Liver (tissue), 9 donors: ENCODE results near the gene NELFCD. TPM values are rescaled to one million over a fixed set of nuclear protein-coding genes. Genes with fewer than 3 reads are reported as not detected.
A peak's percentile ranks its signal among the peaks of the same experiment; 100 is the strongest.

Experiments
- DNase-seq: peaks from one replicate; pipeline ENCODE4 v3.0.0-alpha.2; 2017; ENCODE audit warnings: low spot score
- H3K27ac ChIP-seq, 2 donors: one replicate each; pipeline ENCODE4 v1.7.0; 2013; ENCODE audit warnings: inconsistent platforms in 2 of 2, low read length in 2 of 2, control low read depth in 1 of 2, low read depth in 1 of 2, mild to moderate bottlenecking in 1 of 2
- H3K27me3 ChIP-seq, 4 donors: one replicate each; pipeline versions ENCODE4 v1.6.1 to v1.7.0; 2013; ENCODE audit warnings: low read length in 3 of 4, inconsistent platforms in 1 of 4, mild to moderate bottlenecking in 1 of 4, moderate library complexity in 1 of 4; ENCODE audit not compliant: control insufficient read depth in 4 of 4, insufficient read depth in 4 of 4
- H3K36me3 ChIP-seq, 4 donors: one replicate each; pipeline versions ENCODE4 v1.6.1 to v1.7.0; 2013; ENCODE audit warnings: low read length in 3 of 4, mild to moderate bottlenecking in 3 of 4, low read depth in 1 of 4, moderate library complexity in 1 of 4; ENCODE audit not compliant: control insufficient read depth in 4 of 4, insufficient read depth in 3 of 4
- H3K4me1 ChIP-seq, 4 donors: one replicate each; pipeline versions ENCODE4 v1.6.1 to v1.7.0; 2013; ENCODE audit warnings: low read length in 3 of 4, mild to moderate bottlenecking in 3 of 4, moderate library complexity in 1 of 4; ENCODE audit not compliant: control insufficient read depth in 4 of 4, insufficient read depth in 4 of 4
- H3K4me3 ChIP-seq, 3 donors: one replicate each; pipeline versions ENCODE4 v1.6.1 to v1.7.0; 2013; ENCODE audit warnings: low read length in 3 of 3, control low read depth in 1 of 3, low read depth in 1 of 3, mild to moderate bottlenecking in 1 of 3
- H3K9ac ChIP-seq, 2 donors: one replicate each; pipeline ENCODE4 v1.7.0; 2013; ENCODE audit warnings: low read length in 2 of 2, mild to moderate bottlenecking in 2 of 2, moderate library complexity in 2 of 2, control low read depth in 1 of 2, low read depth in 1 of 2
- H3K9me3 ChIP-seq, 4 donors: one replicate each; pipeline versions ENCODE4 v1.6.1 to v1.7.0; 2013; ENCODE audit warnings: low read length in 3 of 4; ENCODE audit not compliant: control insufficient read depth in 4 of 4
- EGR1 ChIP-seq, 2 donors: IDR thresholded peaks; 2 replicates each; pipeline ENCODE4 v1.6.1; 2016 to 2018; ENCODE audit warnings: antibody characterized with exemption in 2 of 2, low read depth in 2 of 2
- GABPA ChIP-seq, 2 donors: IDR thresholded peaks in 1 of 2; conservative IDR thresholded peaks in 1 of 2; 2 replicates each; pipeline ENCODE4 v1.6.1; 2016; ENCODE audit warnings: antibody characterized with exemption in 2 of 2, mild to moderate bottlenecking in 1 of 2, moderate library complexity in 1 of 2
- HNF4A ChIP-seq, 2 donors: conservative IDR thresholded peaks; 2 replicates each; pipeline ENCODE4 v1.6.1; 2016; ENCODE audit warnings: antibody characterized with exemption in 2 of 2, mild to moderate bottlenecking in 2 of 2
- HNF4G ChIP-seq: IDR thresholded peaks from 2 replicates; pipeline ENCODE4 v1.6.1; 2016; ENCODE audit warnings: antibody characterized with exemption
- JUND ChIP-seq, 2 donors: IDR thresholded peaks; 2 replicates each; pipeline ENCODE4 v1.6.1; 2016; ENCODE audit warnings: antibody characterized with exemption in 2 of 2
- NR2F2 ChIP-seq: IDR thresholded peaks from 2 replicates; pipeline ENCODE4 v1.6.1; 2016; ENCODE audit warnings: antibody characterized with exemption
- RAD21 ChIP-seq, 2 donors: IDR thresholded peaks; 2 replicates each; pipeline ENCODE4 v1.6.1; 2016; ENCODE audit warnings: antibody characterized with exemption in 2 of 2, mild to moderate bottlenecking in 2 of 2
- REST ChIP-seq: IDR thresholded peaks from 2 replicates; pipeline ENCODE4 v1.6.1; 2016; ENCODE audit warnings: antibody characterized with exemption, mild to moderate bottlenecking
- RXRA ChIP-seq, 2 donors: IDR thresholded peaks; 2 replicates each; pipeline ENCODE4 v1.6.1; 2017 to 2018; ENCODE audit warnings: antibody characterized with exemption in 2 of 2, mild to moderate bottlenecking in 1 of 2
- SP1 ChIP-seq: IDR thresholded peaks from 2 replicates; pipeline ENCODE4 v1.6.1; 2018; ENCODE audit warnings: antibody characterized with exemption, mild to moderate bottlenecking
- TAF1 ChIP-seq: conservative IDR thresholded peaks from 2 replicates; pipeline ENCODE4 v1.6.1; 2016; ENCODE audit warnings: antibody characterized with exemption, mild to moderate bottlenecking
- YY1 ChIP-seq: IDR thresholded peaks from 2 replicates; pipeline ENCODE4 v1.6.1; 2016; ENCODE audit warnings: antibody characterized with exemption, mild to moderate bottlenecking
- WGBS: extraction: QIAGEN DNeasy Blood & Tissue Kit; methylation state at CpG from one replicate; pipeline ENCODE4 v1.1.7; 2013; 5-methylcytosine and 5-hydroxymethylcytosine counted together
- polyA plus RNA-seq, 2 donors: library from polyadenylated mRNA; stranded (reverse) in 1 of 2; unstranded in 1 of 2; fragments of 200-250 nt in 1 of 2; fragments of >200 nt in 1 of 2; fragmentation: Nextera tagmentation in 1 of 2; extraction: Ambion mirVana in 1 of 2; gene quantifications; one replicate each; pipeline versions ENCODE4 v1.2.1 to v1.2.3, GENCODE V29; 2013 to 2015
- total RNA-seq, 2 donors: library from RNA; depleted of rRNA; stranded (reverse); fragments of >200 nt; gene quantifications; one replicate each; pipeline ENCODE4 v1.2.3, GENCODE V29; 2014
- TF ChIP-seq, protein P1 (sequence below): fragments of 150-350 bp; IDR thresholded peaks from 2 replicates; pipeline ENCODE4 v1.5.1; 2017; ENCODE audit warnings: improper control_type of control experiment, low read depth, low read length; ENCODE audit not compliant: missing input control
- TF ChIP-seq, protein P2 (sequence below): IDR thresholded peaks from 2 replicates; pipeline ENCODE4 v1.6.1; 2016; ENCODE audit warnings: antibody characterized with exemption
- TF ChIP-seq, protein P3 (sequence below): IDR thresholded peaks from 2 replicates; pipeline ENCODE4 v1.6.1; 2016; ENCODE audit warnings: antibody characterized with exemption
- donor health status: healthy.
- donor health status: healthy.
- donor health status: healthy.
- donor health status: healthy.
- donor health status: healthy.

The NELFCD gene
- total and polyA plus RNA-seq, 4 donors, result 28.1 to 39.8 (median 37.0) TPM

- Histone ChIP-seq H3K27ac (peak overlapping the region in 1 of 2 donors; percentile 77), H3K4me3 (peak overlapping the region in 2 of 3 donors; percentile 67), H3K9ac (peak overlapping the region; percentile 54 to 62), H3K9me3 (no peaks in the 10 kb centered on the region), H3K4me1 (peaks cover 3 to 18% (median 17%) of the 10 kb centered on the region in 4 donors), H3K36me3 (peaks cover 12 to 45% (median 43%) of the 10 kb centered on the region in 4 donors), H3K27me3 (no peaks in the 10 kb centered on the region)
- no peak for DNase-seq
- TF ChIP-seq, protein P1, sequence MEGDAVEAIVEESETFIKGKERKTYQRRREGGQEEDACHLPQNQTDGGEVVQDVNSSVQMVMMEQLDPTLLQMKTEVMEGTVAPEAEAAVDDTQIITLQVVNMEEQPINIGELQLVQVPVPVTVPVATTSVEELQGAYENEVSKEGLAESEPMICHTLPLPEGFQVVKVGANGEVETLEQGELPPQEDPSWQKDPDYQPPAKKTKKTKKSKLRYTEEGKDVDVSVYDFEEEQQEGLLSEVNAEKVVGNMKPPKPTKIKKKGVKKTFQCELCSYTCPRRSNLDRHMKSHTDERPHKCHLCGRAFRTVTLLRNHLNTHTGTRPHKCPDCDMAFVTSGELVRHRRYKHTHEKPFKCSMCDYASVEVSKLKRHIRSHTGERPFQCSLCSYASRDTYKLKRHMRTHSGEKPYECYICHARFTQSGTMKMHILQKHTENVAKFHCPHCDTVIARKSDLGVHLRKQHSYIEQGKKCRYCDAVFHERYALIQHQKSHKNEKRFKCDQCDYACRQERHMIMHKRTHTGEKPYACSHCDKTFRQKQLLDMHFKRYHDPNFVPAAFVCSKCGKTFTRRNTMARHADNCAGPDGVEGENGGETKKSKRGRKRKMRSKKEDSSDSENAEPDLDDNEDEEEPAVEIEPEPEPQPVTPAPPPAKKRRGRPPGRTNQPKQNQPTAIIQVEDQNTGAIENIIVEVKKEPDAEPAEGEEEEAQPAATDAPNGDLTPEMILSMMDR, result no peak
- TF ChIP-seq NR2F2, result no peak
- TF ChIP-seq HNF4A (conservative IDR thresholded peaks at IDR 0.05), result no peak
- TF ChIP-seq, protein P2, sequence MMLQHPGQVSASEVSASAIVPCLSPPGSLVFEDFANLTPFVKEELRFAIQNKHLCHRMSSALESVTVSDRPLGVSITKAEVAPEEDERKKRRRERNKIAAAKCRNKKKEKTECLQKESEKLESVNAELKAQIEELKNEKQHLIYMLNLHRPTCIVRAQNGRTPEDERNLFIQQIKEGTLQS, result no peak
- TF ChIP-seq REST, result no peak
- TF ChIP-seq JUND (IDR thresholded peaks at IDR 0.05), result no peak
- TF ChIP-seq RAD21 (IDR thresholded peaks at IDR 0.05), result no peak
- TF ChIP-seq GABPA (IDR thresholded peaks at IDR 0.05 in 1 of 2, conservative IDR thresholded peaks at IDR 0.05 in 1 of 2), result no peak
- TF ChIP-seq, protein P3, sequence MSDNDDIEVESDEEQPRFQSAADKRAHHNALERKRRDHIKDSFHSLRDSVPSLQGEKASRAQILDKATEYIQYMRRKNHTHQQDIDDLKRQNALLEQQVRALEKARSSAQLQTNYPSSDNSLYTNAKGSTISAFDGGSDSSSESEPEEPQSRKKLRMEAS, result no peak
- TF ChIP-seq TAF1, result no peak
- no peak for TF ChIP-seq RXRA (IDR thresholded peaks at IDR 0.05)
- TF ChIP-seq SP1, result no peak
- WGBS, result 97% methylated on average over 1 of the region's 1 CpG
Measured at GRCh38 chr20:59033093-59033492, 52.0 kb downstream of the NELFCD start.

GRCh38 chr20:59033616-59034165 is 52.6 kb downstream of the NELFCD start:
- TF ChIP-seq JUND (IDR thresholded peaks at IDR 0.05), result no peak
- TF ChIP-seq, protein P3, result no peak
- no peak for TF ChIP-seq EGR1 (IDR thresholded peaks at IDR 0.05; ENCODE audit: low read depth in 2 of 2)
- TF ChIP-seq HNF4G, result no peak
- TF ChIP-seq, protein P2, result no peak
- TF ChIP-seq TAF1, result no peak
- no peak for TF ChIP-seq YY1
- no peak for TF ChIP-seq NR2F2
- 94% methylated on average over 2 of the region's 2 CpGs for WGBS
- Histone ChIP-seq H3K27ac (no peak overlapping the region), H3K27me3 (no peaks in the 10 kb centered on the region), H3K9me3 (no peaks in the 10 kb centered on the region), H3K4me3 (no peak overlapping the region), H3K9ac (no peak overlapping the region), H3K4me1 (peaks cover 3 to 17% (median 16%) of the 10 kb centered on the region in 4 donors), H3K36me3 (peaks cover 12 to 42% (median 41%) of the 10 kb centered on the region in 4 donors)
- no peak for DNase-seq
